ENCODE data around the gene RNF6.

DNA sequence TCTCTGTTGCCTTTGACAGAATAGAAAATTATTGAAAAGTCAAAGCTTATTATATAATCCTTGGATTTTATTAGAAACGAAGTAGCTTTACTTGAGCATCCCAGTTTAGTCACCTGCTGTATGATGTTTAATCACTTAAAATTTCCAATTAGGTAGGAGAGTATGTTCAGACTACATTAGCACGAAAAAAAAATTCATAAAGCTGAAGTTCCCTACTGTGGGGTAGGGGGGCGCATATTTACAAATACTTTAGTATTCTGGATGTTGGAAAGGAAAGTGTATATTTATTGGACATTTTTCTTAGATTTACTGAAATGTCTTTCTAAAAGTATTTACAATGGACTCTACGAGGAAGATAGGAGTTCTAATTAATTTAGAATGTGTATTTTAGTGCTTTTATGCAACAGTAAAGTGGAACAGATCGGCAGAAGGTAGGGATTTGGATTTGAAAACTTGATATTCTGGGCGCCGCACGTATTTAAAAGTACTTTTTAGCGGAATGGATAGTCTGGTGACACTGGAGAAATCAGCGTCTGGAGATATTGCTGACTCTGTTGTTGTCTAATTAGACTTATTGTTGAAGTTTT, 33.7 kb upstream of the RNF6 start:
- TF ChIP-seq, protein P1, sequence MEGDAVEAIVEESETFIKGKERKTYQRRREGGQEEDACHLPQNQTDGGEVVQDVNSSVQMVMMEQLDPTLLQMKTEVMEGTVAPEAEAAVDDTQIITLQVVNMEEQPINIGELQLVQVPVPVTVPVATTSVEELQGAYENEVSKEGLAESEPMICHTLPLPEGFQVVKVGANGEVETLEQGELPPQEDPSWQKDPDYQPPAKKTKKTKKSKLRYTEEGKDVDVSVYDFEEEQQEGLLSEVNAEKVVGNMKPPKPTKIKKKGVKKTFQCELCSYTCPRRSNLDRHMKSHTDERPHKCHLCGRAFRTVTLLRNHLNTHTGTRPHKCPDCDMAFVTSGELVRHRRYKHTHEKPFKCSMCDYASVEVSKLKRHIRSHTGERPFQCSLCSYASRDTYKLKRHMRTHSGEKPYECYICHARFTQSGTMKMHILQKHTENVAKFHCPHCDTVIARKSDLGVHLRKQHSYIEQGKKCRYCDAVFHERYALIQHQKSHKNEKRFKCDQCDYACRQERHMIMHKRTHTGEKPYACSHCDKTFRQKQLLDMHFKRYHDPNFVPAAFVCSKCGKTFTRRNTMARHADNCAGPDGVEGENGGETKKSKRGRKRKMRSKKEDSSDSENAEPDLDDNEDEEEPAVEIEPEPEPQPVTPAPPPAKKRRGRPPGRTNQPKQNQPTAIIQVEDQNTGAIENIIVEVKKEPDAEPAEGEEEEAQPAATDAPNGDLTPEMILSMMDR (IDR thresholded peaks at IDR 0.05; ENCODE audit: poor library complexity, severe bottlenecking) = peak; percentile 61
- TF ChIP-seq, protein P2, sequence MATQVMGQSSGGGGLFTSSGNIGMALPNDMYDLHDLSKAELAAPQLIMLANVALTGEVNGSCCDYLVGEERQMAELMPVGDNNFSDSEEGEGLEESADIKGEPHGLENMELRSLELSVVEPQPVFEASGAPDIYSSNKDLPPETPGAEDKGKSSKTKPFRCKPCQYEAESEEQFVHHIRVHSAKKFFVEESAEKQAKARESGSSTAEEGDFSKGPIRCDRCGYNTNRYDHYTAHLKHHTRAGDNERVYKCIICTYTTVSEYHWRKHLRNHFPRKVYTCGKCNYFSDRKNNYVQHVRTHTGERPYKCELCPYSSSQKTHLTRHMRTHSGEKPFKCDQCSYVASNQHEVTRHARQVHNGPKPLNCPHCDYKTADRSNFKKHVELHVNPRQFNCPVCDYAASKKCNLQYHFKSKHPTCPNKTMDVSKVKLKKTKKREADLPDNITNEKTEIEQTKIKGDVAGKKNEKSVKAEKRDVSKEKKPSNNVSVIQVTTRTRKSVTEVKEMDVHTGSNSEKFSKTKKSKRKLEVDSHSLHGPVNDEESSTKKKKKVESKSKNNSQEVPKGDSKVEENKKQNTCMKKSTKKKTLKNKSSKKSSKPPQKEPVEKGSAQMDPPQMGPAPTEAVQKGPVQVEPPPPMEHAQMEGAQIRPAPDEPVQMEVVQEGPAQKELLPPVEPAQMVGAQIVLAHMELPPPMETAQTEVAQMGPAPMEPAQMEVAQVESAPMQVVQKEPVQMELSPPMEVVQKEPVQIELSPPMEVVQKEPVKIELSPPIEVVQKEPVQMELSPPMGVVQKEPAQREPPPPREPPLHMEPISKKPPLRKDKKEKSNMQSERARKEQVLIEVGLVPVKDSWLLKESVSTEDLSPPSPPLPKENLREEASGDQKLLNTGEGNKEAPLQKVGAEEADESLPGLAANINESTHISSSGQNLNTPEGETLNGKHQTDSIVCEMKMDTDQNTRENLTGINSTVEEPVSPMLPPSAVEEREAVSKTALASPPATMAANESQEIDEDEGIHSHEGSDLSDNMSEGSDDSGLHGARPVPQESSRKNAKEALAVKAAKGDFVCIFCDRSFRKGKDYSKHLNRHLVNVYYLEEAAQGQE (IDR thresholded peaks at IDR 0.05; ENCODE audit: borderline replicate concordance) = no peak
- TF ChIP-seq SMC3 (conservative IDR thresholded peaks at IDR 0.05; ENCODE audit: poor library complexity) (peak; percentile 16), EP300 (conservative IDR thresholded peaks at IDR 0.05; ENCODE audit: poor library complexity, severe bottlenecking) (no peak), TAF1 (IDR thresholded peaks at IDR 0.05; ENCODE audit: low read depth) (no peak), EZH2 (IDR thresholded peaks at IDR 0.05; ENCODE audit: borderline replicate concordance, insufficient read depth, low read length, poor library complexity, severe bottlenecking) (no peak)

Measured in neural cell (in vitro differentiated cells).